ENCODE measurements around the gene ZNF880. TPM values are rescaled to one million over a fixed set of nuclear protein-coding genes. Genes with fewer than 3 reads are reported as not detected.

Gene ZNF880
- total RNA-seq, 2 experiments from 2014 or later: 27.6 to 33.8 TPM

DNA sequence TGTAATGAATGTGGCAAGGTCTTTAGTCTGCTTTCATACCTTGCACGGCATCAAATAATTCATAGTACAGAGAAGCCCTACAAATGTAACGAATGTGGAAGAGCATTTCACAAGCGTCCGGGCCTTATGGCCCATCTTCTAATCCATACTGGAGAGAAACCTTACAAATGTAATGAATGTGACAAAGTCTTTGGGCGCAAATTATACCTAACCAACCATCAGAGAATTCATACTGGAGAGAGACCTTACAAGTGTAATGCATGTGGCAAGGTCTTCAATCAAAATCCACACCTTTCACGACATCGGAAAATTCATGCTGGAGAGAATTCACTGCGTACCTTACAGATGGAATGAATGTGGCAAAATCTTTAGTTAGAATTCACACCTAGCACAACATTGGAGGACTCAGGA, 3.3 kb upstream of the ZNF880 start:
- ATAC-seq (ENCODE audit: poor library complexity): no peak
- Histone ChIP-seq H3K4me1 (ENCODE audit: insufficient read depth, low read length) (peaks cover 15% of the 10 kb centered on the region), H3K36me3 (ENCODE audit: insufficient read depth, low read length) (no peaks in the 10 kb centered on the region), H3K9me3 (ENCODE audit: control insufficient read depth in 1 of 2, insufficient read depth in 1 of 2, low read length in 2 of 2) (peaks cover 65 to 76% of the 10 kb centered on the region in 2 experiments), H3K27me3 (ENCODE audit: control insufficient read depth in 1 of 2, insufficient read depth in 2 of 2, low read length in 2 of 2) (no peaks in the 10 kb centered on the region), H3K27ac (ENCODE audit: low read depth in 1 of 2, low read length in 2 of 2) (no peak overlapping the region), H3K4me3 (ENCODE audit: low read length) (no peak overlapping the region)
- TF ChIP-seq, protein P1, sequence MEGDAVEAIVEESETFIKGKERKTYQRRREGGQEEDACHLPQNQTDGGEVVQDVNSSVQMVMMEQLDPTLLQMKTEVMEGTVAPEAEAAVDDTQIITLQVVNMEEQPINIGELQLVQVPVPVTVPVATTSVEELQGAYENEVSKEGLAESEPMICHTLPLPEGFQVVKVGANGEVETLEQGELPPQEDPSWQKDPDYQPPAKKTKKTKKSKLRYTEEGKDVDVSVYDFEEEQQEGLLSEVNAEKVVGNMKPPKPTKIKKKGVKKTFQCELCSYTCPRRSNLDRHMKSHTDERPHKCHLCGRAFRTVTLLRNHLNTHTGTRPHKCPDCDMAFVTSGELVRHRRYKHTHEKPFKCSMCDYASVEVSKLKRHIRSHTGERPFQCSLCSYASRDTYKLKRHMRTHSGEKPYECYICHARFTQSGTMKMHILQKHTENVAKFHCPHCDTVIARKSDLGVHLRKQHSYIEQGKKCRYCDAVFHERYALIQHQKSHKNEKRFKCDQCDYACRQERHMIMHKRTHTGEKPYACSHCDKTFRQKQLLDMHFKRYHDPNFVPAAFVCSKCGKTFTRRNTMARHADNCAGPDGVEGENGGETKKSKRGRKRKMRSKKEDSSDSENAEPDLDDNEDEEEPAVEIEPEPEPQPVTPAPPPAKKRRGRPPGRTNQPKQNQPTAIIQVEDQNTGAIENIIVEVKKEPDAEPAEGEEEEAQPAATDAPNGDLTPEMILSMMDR (IDR thresholded peaks at IDR 0.05): no peak
- Mint-ChIP-seq H3K4me1 (ENCODE audit: low read depth) (peaks cover 16% of the 10 kb centered on the region), H3K36me3 (ENCODE audit: low read depth) (peaks cover 88% of the 10 kb centered on the region), H3K27ac (no peak overlapping the region), H3K27me3 (no peaks in the 10 kb centered on the region), H3K9me3 (peaks cover 32% of the 10 kb centered on the region), H3K4me3 (peak overlapping the region; percentile 11)
- CTCF ChIA-PET: no interaction called here
- POLR2A ChIA-PET: no interaction called here
- intact Hi-C loops (cut with DNase I, micrococcal nuclease): no loop called here
- no peak for DNase-seq

DNA sequence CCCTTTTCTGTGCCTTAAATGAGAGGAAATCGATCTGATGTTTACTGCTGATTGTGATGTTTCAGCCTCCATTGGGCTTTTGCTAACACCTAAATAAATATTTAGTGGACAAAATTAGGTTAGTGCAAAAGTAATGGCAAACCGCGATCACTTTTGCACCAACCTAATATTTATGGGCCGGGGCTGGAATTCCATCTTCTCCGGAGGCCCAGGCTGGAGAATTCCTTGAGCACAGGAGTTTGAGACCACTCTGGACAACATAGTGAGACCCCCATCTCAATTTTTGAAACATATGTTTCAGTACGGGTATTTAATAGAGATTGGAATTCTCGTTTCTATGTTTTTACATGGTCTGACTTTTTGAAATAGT, 603 bp downstream of the ZNF880 start:
- H3K4me3 ChIP-seq (ENCODE audit: low read length): peak overlapping the region; percentile 84
- H3K36me3 ChIP-seq (ENCODE audit: insufficient read depth, low read length): peaks cover 25% of the 10 kb centered on the region
- intact Hi-C loops (cut with DNase I, micrococcal nuclease): loop anchor here in 1 of 2 experiments (2.0 to 5.0 kb wide), 3 partner anchors 26 to 73 kb away; partner anchors contain the start of genes ZNF480, ZNF528 and ZNF610
- ATAC-seq (ENCODE audit: poor library complexity) (no peak), DNase-seq (no peak)
- CTCF ChIA-PET: no interaction called here
- peaks cover 68 to 73% of the 10 kb centered on the region in 2 experiments for H3K9me3 ChIP-seq (ENCODE audit: control insufficient read depth in 1 of 2, insufficient read depth in 1 of 2, low read length in 2 of 2)
- H3K4me1 Mint-ChIP-seq (ENCODE audit: low read depth): peaks cover 21% of the 10 kb centered on the region
- H3K27me3 Mint-ChIP-seq: no peaks in the 10 kb centered on the region
- H3K27ac ChIP-seq (ENCODE audit: low read depth in 1 of 2, low read length in 2 of 2): peak overlapping the region; percentile 97
- H3K36me3 Mint-ChIP-seq (ENCODE audit: low read depth): peaks cover 84% of the 10 kb centered on the region
- H3K27ac Mint-ChIP-seq: peak overlapping the region; percentile 97
- POLR2A ChIA-PET: interaction anchor here (1.0 to 2.0 kb wide), 9 partner anchors 10 to 321 kb away, joined by 3 to 18 read pairs (median 6); partner anchors contain the start of genes PPP2R1A, ZNF432, ZNF528 and ZNF610
- peaks cover 15% of the 10 kb centered on the region for H3K4me1 ChIP-seq (ENCODE audit: insufficient read depth, low read length)
- TF ChIP-seq, protein P1 (IDR thresholded peaks at IDR 0.05): no peak
- peaks cover 28% of the 10 kb centered on the region for H3K9me3 Mint-ChIP-seq
- H3K27me3 ChIP-seq (ENCODE audit: control insufficient read depth in 1 of 2, insufficient read depth in 2 of 2, low read length in 2 of 2): no peaks in the 10 kb centered on the region
- H3K4me3 Mint-ChIP-seq: peak overlapping the region; percentile 92

GRCh38 chr19:52391135-52391534, 21.4 kb downstream of the ZNF880 start:
- H3K36me3 ChIP-seq (ENCODE audit: insufficient read depth, low read length): no peaks in the 10 kb centered on the region
- TF ChIP-seq, protein P1 (IDR thresholded peaks at IDR 0.05): no peak
- ATAC-seq (ENCODE audit: poor library complexity): no peak
- peaks cover 76 to 84% of the 10 kb centered on the region in 2 experiments for H3K9me3 ChIP-seq (ENCODE audit: control insufficient read depth in 1 of 2, insufficient read depth in 1 of 2, low read length in 2 of 2)
- no peak overlapping the region for H3K4me3 ChIP-seq (ENCODE audit: low read length)
- H3K27ac ChIP-seq (ENCODE audit: low read depth in 1 of 2, low read length in 2 of 2): no peak overlapping the region
- ChIA-PET POLR2A (no interaction called here), CTCF (no interaction called here)
- peaks cover 18% of the 10 kb centered on the region for H3K9me3 Mint-ChIP-seq
- H3K4me1 Mint-ChIP-seq (ENCODE audit: low read depth): no peaks in the 10 kb centered on the region
- H3K4me3 Mint-ChIP-seq: no peak overlapping the region
- H3K27ac Mint-ChIP-seq: no peak overlapping the region
- H3K27me3 Mint-ChIP-seq: no peaks in the 10 kb centered on the region
- H3K36me3 Mint-ChIP-seq (ENCODE audit: low read depth): peaks cover 87% of the 10 kb centered on the region
- no peaks in the 10 kb centered on the region for H3K27me3 ChIP-seq (ENCODE audit: control insufficient read depth in 1 of 2, insufficient read depth in 2 of 2, low read length in 2 of 2)
- H3K4me1 ChIP-seq (ENCODE audit: insufficient read depth, low read length): no peaks in the 10 kb centered on the region
- intact Hi-C loops (cut with DNase I, micrococcal nuclease): no loop called here
- DNase-seq: no peak
